ENCODE results near the gene PITPNC1. TPM values are rescaled to one million over a fixed set of nuclear protein-coding genes. Genes with fewer than 3 reads are reported as not detected.

The PITPNC1 gene
- total and polyA plus RNA-seq, 2 of the 13 experiments (the other 11 are each of a cell fraction or from before 2014, with no cell fraction given) = 4.1 to 5.7 TPM

DNA sequence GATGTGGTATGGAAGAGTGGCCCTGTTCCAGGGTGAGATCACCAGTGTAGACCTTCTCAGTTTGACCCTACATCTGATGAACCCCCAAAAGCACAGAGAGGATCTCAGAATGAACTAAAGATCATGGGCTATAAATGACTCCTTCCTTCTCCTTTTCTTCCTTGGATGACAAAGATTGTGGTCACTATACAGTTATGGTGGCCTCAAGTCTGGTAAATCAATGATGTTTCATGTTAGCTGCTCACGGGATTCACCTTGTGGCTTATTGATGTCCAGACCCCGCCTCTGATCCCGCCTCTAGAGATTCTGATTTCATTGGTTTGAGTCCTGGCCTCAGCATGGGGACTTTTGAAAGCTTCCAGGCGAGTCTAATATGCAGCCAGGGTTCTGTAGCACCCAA is 112.2 kb downstream of the PITPNC1 start (continued):
- no peak for TF ChIP-seq ZNF781 (CRISPR knock-in tag; IDR thresholded peaks at IDR 0.05; ENCODE audit: borderline replicate concordance, not compliant biosample characterization)
- TF ChIP-seq GZF1 (CRISPR knock-in tag; IDR thresholded peaks at IDR 0.05) = no peak
- TF ChIP-seq ZNF773 (CRISPR knock-in tag; IDR thresholded peaks at IDR 0.05; ENCODE audit: borderline replicate concordance) = no peak
- TF ChIP-seq ZNF33B (CRISPR knock-in tag; IDR thresholded peaks at IDR 0.05) = no peak
- no peak for TF ChIP-seq GATA4 (IDR thresholded peaks at IDR 0.05; ENCODE audit: borderline replicate concordance, low read depth)
- no peak for TF ChIP-seq SPEN (CRISPR knock-in tag; IDR thresholded peaks at IDR 0.05; ENCODE audit: low read depth)
- no peak for TF ChIP-seq MED8 (CRISPR knock-in tag; IDR thresholded peaks at IDR 0.05; ENCODE audit: insufficient replicate concordance)

DNA sequence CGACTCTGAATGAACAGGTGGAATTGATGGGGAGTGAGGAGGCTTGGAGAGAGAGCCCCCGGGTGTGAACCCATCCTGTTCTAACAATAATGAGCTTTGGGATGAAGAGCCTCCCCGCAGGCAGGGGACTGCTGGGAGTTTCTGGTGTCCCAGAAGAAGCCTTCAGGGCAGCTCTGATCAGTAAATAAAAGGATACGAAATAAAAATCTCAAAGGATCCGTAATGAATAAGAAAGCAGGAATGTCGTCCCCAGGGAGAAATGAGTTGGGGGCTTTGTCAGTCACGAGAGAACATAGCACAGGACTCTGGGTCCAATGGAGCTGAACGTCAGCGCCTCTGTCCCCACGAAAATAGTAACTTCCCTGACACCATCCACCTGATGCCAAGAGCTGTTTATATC is 113.4 kb downstream of the PITPNC1 start:
- 54% methylated on average over 10 of the region's 10 CpGs for WGBS (ENCODE audit: low lambda C conversion rate)
- no peak overlapping the region for H3K4me3 ChIP-seq (replicated peaks in 1 of 3; ENCODE audit: insufficient read depth in 1 of 3, low read depth in 2 of 3, low read length in 3 of 3)
- H3K4me2 ChIP-seq (ENCODE audit: low read depth, low read length) = no peak overlapping the region
- H3K9ac ChIP-seq (ENCODE audit: insufficient read depth, low read depth, low read length) = no peak overlapping the region
- no peaks in the 10 kb centered on the region for H3K79me2 ChIP-seq (ENCODE audit: insufficient read depth, low read length)
- peaks cover 17% of the 10 kb centered on the region for H3K4me1 ChIP-seq (ENCODE audit: insufficient read depth, low read length)
- in situ Hi-C loops (cut with HindIII; ENCODE audit: extremely low pct_ligation_motif_present, low pct_unique_long_range_greater_than_20kb) (no loop called here), intact Hi-C loops (cut with micrococcal nuclease; ENCODE audit: unreplicated experiment) (no loop called here)
- H3K27ac ChIP-seq (ENCODE audit: extremely low read length, insufficient read depth, low read length) = no peak overlapping the region
- ChIA-PET CTCF (ENCODE audit: low intra/inter-chr PET ratio, low total read pairs) (no interaction called here), POLR2A (no interaction called here)
- no peaks in the 10 kb centered on the region for H3K36me3 ChIP-seq (replicated peaks in 1 of 2; ENCODE audit: control insufficient read depth in 1 of 2, insufficient read depth in 2 of 2, low read length in 2 of 2)
- BruUV-seq (replicated peaks) = no TSS peak
- FAIRE-seq = no peak
- no peak for ATAC-seq
- H2AFZ ChIP-seq (ENCODE audit: low read length) = no peak overlapping the region
- no peaks in the 10 kb centered on the region for H3K9me3 ChIP-seq (ENCODE audit: low read length)
- no peaks in the 10 kb centered on the region for H4K20me1 ChIP-seq (ENCODE audit: insufficient read depth, low read length)
- no peak for DNase-seq (ENCODE audit: low spot score)
- no peaks in the 10 kb centered on the region for H3K27me3 ChIP-seq (ENCODE audit: control insufficient read depth in 1 of 2, insufficient read depth in 2 of 2, low read length in 2 of 2)
- TF ChIP-seq ZNF205 (CRISPR knock-in tag; IDR thresholded peaks at IDR 0.05) (no peak), ZNF136 (CRISPR knock-in tag; IDR thresholded peaks at IDR 0.05; ENCODE audit: low read depth) (no peak), TEAD3 (CRISPR knock-in tag; optimal IDR thresholded peaks at IDR 0.05; ENCODE audit: borderline replicate concordance) (no peak), U2AF2 (IDR thresholded peaks at IDR 0.05; ENCODE audit: low read depth, low read length) (no peak), ZNF672 (CRISPR knock-in tag; IDR thresholded peaks at IDR 0.05) (no peak), RXRA (CRISPR knock-in tag; IDR thresholded peaks at IDR 0.05) (no peak), ZNF282 (IDR thresholded peaks at IDR 0.05; ENCODE audit: partially characterized antibody) (no peak), ZNF230 (CRISPR knock-in tag; IDR thresholded peaks at IDR 0.05) (no peak), ZNF567 (CRISPR knock-in tag; IDR thresholded peaks at IDR 0.05; ENCODE audit: borderline replicate concordance) (no peak)
- TF ChIP-seq, protein P1, sequence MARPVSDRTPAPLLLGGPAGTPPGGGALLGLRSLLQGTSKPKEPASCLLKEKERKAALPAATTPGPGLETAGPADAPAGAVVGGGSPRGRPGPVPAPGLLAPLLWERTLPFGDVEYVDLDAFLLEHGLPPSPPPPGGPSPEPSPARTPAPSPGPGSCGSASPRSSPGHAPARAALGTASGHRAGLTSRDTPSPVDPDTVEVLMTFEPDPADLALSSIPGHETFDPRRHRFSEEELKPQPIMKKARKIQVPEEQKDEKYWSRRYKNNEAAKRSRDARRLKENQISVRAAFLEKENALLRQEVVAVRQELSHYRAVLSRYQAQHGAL (CRISPR knock-in tag; IDR thresholded peaks at IDR 0.05; ENCODE audit: not compliant biosample characterization) = no peak
- TF ChIP-seq, protein P2, sequence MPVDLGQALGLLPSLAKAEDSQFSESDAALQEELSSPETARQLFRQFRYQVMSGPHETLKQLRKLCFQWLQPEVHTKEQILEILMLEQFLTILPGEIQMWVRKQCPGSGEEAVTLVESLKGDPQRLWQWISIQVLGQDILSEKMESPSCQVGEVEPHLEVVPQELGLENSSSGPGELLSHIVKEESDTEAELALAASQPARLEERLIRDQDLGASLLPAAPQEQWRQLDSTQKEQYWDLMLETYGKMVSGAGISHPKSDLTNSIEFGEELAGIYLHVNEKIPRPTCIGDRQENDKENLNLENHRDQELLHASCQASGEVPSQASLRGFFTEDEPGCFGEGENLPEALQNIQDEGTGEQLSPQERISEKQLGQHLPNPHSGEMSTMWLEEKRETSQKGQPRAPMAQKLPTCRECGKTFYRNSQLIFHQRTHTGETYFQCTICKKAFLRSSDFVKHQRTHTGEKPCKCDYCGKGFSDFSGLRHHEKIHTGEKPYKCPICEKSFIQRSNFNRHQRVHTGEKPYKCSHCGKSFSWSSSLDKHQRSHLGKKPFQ (CRISPR knock-in tag; IDR thresholded peaks at IDR 0.05; ENCODE audit: insufficient replicate concordance) = no peak
- TF ChIP-seq, protein P3, sequence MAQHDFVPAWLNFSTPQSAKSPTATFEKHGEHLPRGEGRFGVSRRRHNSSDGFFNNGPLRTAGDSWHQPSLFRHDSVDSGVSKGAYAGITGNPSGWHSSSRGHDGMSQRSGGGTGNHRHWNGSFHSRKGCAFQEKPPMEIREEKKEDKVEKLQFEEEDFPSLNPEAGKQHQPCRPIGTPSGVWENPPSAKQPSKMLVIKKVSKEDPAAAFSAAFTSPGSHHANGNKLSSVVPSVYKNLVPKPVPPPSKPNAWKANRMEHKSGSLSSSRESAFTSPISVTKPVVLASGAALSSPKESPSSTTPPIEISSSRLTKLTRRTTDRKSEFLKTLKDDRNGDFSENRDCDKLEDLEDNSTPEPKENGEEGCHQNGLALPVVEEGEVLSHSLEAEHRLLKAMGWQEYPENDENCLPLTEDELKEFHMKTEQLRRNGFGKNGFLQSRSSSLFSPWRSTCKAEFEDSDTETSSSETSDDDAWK (CRISPR knock-in tag; IDR thresholded peaks at IDR 0.05) = no peak
- TF ChIP-seq, protein P4, sequence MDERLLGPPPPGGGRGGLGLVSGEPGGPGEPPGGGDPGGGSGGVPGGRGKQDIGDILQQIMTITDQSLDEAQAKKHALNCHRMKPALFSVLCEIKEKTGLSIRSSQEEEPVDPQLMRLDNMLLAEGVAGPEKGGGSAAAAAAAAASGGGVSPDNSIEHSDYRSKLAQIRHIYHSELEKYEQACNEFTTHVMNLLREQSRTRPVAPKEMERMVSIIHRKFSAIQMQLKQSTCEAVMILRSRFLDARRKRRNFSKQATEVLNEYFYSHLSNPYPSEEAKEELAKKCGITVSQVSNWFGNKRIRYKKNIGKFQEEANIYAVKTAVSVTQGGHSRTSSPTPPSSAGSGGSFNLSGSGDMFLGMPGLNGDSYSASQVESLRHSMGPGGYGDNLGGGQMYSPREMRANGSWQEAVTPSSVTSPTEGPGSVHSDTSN (CRISPR knock-in tag; IDR thresholded peaks at IDR 0.05) = no peak
